Smooth muscle cell (in vitro differentiated cells): Measurements from ENCODE around the gene MPLKIP. TPM values are rescaled to one million over a fixed set of nuclear protein-coding genes. Genes with fewer than 3 reads are reported as not detected.

Experiments
- DNase-seq: peaks from one replicate; lab custom pipeline; 2025; ENCODE audit not compliant: unreplicated experiment; lab: John Stamatoyannopoulos, UW
- H2AFZ ChIP-seq: fragments of 200-600 bp; sonication (generic); 2 replicates; pipeline ENCODE4 v1.6.0; 2016; ENCODE audit warnings: antibody characterized with exemption, low read depth, mild to moderate bottlenecking
- H3F3A ChIP-seq: fragments of 200-600 bp; sonication (generic); 2 replicates; pipeline ENCODE4 v1.6.0; 2017; ENCODE audit warnings: antibody characterized with exemption, low read depth
- H3K27ac ChIP-seq: fragments of 200-600 bp; sonication (generic); 2 replicates; pipeline ENCODE4 v1.5.1; 2016; ENCODE audit warnings: low read depth, mild to moderate bottlenecking
- H3K27me3 ChIP-seq: fragments of 200-600 bp; sonication (generic); 2 replicates; pipeline ENCODE4 v1.6.1; 2016; ENCODE audit warnings: low read depth, mild to moderate bottlenecking
- H3K36me3 ChIP-seq: fragments of 200-600 bp; sonication (generic); 2 replicates; pipeline ENCODE4 v1.5.1; 2016; ENCODE audit warnings: low read depth
- H3K4me1 ChIP-seq: fragments of 200-600 bp; sonication (generic); 2 replicates; pipeline ENCODE4 v1.5.1; 2016; ENCODE audit warnings: low read depth
- H3K4me2 ChIP-seq: fragments of 200-600 bp; sonication (generic); 2 replicates; pipeline ENCODE4 v1.6.0; 2016; ENCODE audit warnings: mild to moderate bottlenecking
- H3K4me3 ChIP-seq: fragments of 200-600 bp; sonication (generic); 2 replicates; pipeline ENCODE4 v1.5.1; 2016; ENCODE audit warnings: mild to moderate bottlenecking
- H3K79me2 ChIP-seq: fragments of 200-600 bp; sonication (generic); 2 replicates; pipeline ENCODE4 v1.6.0; 2016; ENCODE audit warnings: low read depth, mild to moderate bottlenecking
- H3K9ac ChIP-seq: fragments of 200-600 bp; sonication (generic); 2 replicates; pipeline ENCODE4 v1.6.0; 2016; ENCODE audit warnings: low read depth
- H3K9me3 ChIP-seq: fragments of 200-600 bp; sonication (generic); replicated peaks from 2 replicates; pipeline ENCODE4 v1.5.1; 2016; ENCODE audit warnings: low read depth
- H4K20me1 ChIP-seq: fragments of 200-600 bp; sonication (generic); 2 replicates; pipeline ENCODE4 v1.6.0; 2016; ENCODE audit warnings: low read depth
- WGBS: methylation state at CpG from one replicate; pipeline ENCODE4 v1.1.7; 2016; ENCODE audit warnings: low lambda C conversion rate; 5-methylcytosine and 5-hydroxymethylcytosine counted together
- polyA plus RNA-seq: library from polyadenylated mRNA; unstranded; fragments of >200 nt; fragmentation: Nextera tagmentation; extraction: Ambion mirVana; gene quantifications from 2 replicates; pipeline ENCODE4 v1.2.1, GENCODE V29; 2016
- total RNA-seq: library from RNA; depleted of rRNA; stranded (reverse); fragments of >200 nt; gene quantifications from 2 replicates; pipeline ENCODE4 v1.2.3, GENCODE V29; 2014
- TF ChIP-seq, protein P1 (sequence below): fragments of 200-600 bp; sonication (generic); IDR thresholded peaks from 2 replicates; pipeline ENCODE4 v1.5.1; 2017; ENCODE audit warnings: borderline replicate concordance, mild to moderate bottlenecking, antibody characterized with exemption; ENCODE audit not compliant: insufficient read depth, poor library complexity, severe bottlenecking

Gene MPLKIP
- total and polyA plus RNA-seq, 2 experiments from 2014 or later: 38.0 to 40.3 TPM

DNA sequence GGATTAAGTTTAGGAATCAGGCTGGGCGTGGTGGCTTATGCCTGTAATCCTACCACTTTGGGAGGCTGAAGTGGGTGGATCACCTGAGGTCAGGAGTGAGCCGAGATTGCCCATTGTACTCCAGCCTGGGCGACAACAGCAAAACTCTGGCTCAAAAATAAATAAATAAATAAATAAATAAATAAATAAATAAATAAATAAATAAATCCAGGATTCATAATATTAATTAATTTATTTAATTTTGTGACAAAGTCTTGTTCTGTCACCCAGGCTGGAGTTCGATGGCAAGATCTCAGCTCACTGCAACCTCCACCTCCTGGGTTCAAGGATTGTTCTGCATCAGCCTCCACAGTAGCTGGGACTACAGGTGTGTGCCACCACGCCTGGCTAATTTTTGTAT lies 4.6 kb upstream of the MPLKIP start:
- H3K4me2 ChIP-seq: no peak overlapping the region
- no peaks in the 10 kb centered on the region for H4K20me1 ChIP-seq
- H3K4me1 ChIP-seq: no peaks in the 10 kb centered on the region
- 96% methylated on average over 5 of the region's 5 CpGs for WGBS
- H3K4me3 ChIP-seq: no peak overlapping the region
- TF ChIP-seq, protein P1, sequence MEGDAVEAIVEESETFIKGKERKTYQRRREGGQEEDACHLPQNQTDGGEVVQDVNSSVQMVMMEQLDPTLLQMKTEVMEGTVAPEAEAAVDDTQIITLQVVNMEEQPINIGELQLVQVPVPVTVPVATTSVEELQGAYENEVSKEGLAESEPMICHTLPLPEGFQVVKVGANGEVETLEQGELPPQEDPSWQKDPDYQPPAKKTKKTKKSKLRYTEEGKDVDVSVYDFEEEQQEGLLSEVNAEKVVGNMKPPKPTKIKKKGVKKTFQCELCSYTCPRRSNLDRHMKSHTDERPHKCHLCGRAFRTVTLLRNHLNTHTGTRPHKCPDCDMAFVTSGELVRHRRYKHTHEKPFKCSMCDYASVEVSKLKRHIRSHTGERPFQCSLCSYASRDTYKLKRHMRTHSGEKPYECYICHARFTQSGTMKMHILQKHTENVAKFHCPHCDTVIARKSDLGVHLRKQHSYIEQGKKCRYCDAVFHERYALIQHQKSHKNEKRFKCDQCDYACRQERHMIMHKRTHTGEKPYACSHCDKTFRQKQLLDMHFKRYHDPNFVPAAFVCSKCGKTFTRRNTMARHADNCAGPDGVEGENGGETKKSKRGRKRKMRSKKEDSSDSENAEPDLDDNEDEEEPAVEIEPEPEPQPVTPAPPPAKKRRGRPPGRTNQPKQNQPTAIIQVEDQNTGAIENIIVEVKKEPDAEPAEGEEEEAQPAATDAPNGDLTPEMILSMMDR: no peak
- no peaks in the 10 kb centered on the region for H3K9me3 ChIP-seq
- no peaks in the 10 kb centered on the region for H3K36me3 ChIP-seq
- no peak overlapping the region for H2AFZ ChIP-seq
- no peak for DNase-seq
- no peaks in the 10 kb centered on the region for H3F3A ChIP-seq
- peaks cover 2% of the 10 kb centered on the region for H3K79me2 ChIP-seq
- no peak overlapping the region for H3K9ac ChIP-seq
- H3K27me3 ChIP-seq: no peaks in the 10 kb centered on the region
- H3K27ac ChIP-seq: no peak overlapping the region

DNA sequence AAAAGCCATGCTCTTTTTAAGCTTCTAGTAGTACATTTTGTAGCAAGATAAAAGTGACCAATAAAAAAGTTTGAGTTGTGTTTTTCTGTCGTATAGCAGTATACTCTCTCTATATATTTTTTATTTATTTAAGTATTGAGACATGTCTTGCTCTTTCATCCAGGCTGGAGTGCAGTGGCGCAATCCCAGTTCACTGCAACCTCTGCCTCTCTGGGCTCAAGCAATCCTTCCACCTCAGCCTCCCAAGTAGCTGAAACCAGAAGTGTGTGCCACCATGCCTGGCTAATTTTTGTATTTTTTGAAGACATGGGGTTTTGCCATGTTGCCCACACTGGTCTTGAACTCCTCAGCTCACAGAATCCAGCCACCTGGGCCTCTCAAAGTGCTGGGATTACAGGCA lies 3.1 kb upstream of the MPLKIP start:
- DNase-seq: no peak
- no peaks in the 10 kb centered on the region for H3K27me3 ChIP-seq
- H3K4me1 ChIP-seq: peaks cover 11% of the 10 kb centered on the region
- H3K79me2 ChIP-seq: peaks cover 16% of the 10 kb centered on the region
- H3K9ac ChIP-seq: no peak overlapping the region
- H3F3A ChIP-seq: no peaks in the 10 kb centered on the region
- TF ChIP-seq, protein P1: no peak
- no peak overlapping the region for H3K4me3 ChIP-seq
- no peaks in the 10 kb centered on the region for H3K36me3 ChIP-seq
- no peak overlapping the region for H3K4me2 ChIP-seq
- H3K9me3 ChIP-seq: no peaks in the 10 kb centered on the region
- peaks cover 8% of the 10 kb centered on the region for H4K20me1 ChIP-seq
- WGBS: 90% methylated on average over 2 of the region's 2 CpGs
- no peak overlapping the region for H2AFZ ChIP-seq
- H3K27ac ChIP-seq: no peak overlapping the region

DNA sequence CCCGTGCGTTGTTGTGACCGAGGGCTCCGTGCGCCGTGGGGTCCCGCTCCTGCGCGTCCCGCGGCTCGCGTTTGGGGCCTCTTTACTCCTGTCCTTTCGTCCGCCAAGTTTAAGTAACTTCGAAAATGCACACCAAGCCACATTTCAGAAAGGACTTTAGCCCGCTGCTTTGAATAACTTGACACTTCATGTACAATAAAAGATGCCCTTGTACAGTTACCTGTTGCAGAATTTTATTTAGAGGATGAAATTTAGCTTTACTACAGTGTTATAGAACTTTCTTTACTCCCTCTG lies 842 bp upstream of the MPLKIP start:
- no peaks in the 10 kb centered on the region for H3K36me3 ChIP-seq
- no peaks in the 10 kb centered on the region for H3F3A ChIP-seq
- H3K9ac ChIP-seq: peak overlapping the region; percentile 93
- peak overlapping the region; percentile 75 for H3K4me3 ChIP-seq
- TF ChIP-seq, protein P1: no peak
- peak overlapping the region; percentile 77 for H3K27ac ChIP-seq
- H4K20me1 ChIP-seq: peaks cover 26% of the 10 kb centered on the region
- H3K27me3 ChIP-seq: no peaks in the 10 kb centered on the region
- DNase-seq: no peak
- WGBS: 11% methylated on average over 17 of the region's 17 CpGs
- H3K79me2 ChIP-seq: peaks cover 39% of the 10 kb centered on the region
- peak overlapping the region; percentile 88 for H2AFZ ChIP-seq
- peaks cover 11% of the 10 kb centered on the region for H3K4me1 ChIP-seq
- H3K4me2 ChIP-seq: peak overlapping the region; percentile 90
- H3K9me3 ChIP-seq: no peaks in the 10 kb centered on the region

DNA sequence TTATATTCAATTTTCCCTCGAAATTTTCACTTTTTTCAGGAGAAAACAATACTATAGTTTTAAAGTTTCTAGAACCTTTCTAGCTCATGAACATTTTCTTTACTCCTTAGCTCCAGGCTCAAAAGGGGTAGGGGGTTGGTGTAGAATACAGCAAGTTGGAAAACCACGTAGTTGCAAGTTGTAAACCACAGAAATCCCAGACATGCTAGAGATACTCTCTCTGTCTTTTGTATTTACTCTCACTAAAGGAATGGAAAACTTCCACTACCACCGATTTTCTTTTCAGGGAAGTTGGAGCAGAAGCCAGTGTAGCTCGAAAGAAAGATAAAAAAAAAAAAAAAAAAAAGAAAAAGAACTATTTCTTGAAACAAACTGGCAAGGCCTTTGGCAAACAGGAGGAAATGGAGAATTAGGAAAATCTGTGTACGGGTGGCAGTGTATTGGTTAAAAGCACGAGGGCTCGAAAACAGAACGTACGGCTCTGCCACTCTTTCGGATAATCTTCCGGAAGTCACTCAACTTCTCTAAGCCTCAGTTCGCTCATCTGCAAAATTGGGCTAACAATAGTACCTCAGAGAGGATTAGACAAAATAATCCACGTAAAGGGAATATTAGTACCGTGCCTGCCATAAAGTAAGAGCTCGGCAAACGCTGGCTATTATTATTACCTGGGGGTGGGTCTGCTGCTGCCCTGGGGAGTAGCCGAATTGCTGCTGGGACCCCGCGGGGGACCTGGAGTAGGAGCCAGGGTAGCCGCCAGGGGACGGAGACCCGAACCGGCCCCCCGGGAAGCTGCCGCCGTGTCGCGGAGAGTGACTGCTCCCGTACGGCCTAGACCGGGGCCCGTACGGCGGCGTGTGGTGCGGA lies 628 bp downstream of the MPLKIP start:
- DNase-seq: no peak
- peaks cover 53% of the 10 kb centered on the region for H3K79me2 ChIP-seq

More for the DNA sequence above, 628 bp downstream of the MPLKIP start:
- Histone ChIP-seq H4K20me1 (peaks cover 39% of the 10 kb centered on the region), H3K9me3 (no peaks in the 10 kb centered on the region), H3K4me1 (peaks cover 11% of the 10 kb centered on the region), H3K36me3 (no peaks in the 10 kb centered on the region), H3K4me3 (peak overlapping the region; percentile 75), H3K9ac (peak overlapping the region; percentile 93), H2AFZ (peak overlapping the region; percentile 88), H3K27me3 (no peaks in the 10 kb centered on the region), H3K4me2 (peak overlapping the region; percentile 90), H3K27ac (peak overlapping the region; percentile 77), H3F3A (no peaks in the 10 kb centered on the region)
- 1% methylated on average over 23 of the region's 36 CpGs for WGBS
- TF ChIP-seq, protein P1: no peak
